Cortex of kidney (tissue), 1 donor: Measurements from ENCODE around the gene CCDC124.
"Not testable (repeated sequence)": the region's sequence is repeated elsewhere in the genome, so short reads cannot be mapped to it uniquely, and the experiment has no call there.

Experiments used
- DNase-seq: peaks from one replicate; lab custom pipeline; 2025; lab: John Stamatoyannopoulos, UW

Gene CCDC124

DNA sequence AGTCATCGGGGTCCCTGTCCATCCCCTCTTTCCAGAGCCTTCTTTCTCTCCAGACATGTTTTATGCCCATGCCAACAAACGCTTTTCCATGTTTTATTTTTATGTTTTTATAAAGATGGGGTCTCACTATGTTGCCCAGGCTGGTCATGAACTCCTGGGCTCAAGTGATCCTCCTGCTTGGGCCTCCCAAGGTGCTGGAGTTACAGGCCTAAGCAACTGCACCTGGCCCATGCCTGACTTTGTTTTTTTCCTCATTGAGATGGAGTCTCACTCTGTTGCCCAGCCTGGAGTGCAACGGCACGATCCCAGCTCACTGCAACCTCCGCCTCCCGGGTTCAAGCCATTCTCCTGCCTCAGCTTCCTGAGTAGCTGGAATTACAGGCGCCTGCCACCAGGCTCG lies 53.8 kb downstream of the CCDC124 start:
- DNase-seq = not testable (repeated sequence)

GRCh38 chr19:17988161-17988560 lies 55.3 kb downstream of the CCDC124 start:
- no peak for DNase-seq

- DNase-seq = no peak
These were observed 56.7 kb downstream of the CCDC124 start for GRCh38 chr19:17989425-17990094.

DNA sequence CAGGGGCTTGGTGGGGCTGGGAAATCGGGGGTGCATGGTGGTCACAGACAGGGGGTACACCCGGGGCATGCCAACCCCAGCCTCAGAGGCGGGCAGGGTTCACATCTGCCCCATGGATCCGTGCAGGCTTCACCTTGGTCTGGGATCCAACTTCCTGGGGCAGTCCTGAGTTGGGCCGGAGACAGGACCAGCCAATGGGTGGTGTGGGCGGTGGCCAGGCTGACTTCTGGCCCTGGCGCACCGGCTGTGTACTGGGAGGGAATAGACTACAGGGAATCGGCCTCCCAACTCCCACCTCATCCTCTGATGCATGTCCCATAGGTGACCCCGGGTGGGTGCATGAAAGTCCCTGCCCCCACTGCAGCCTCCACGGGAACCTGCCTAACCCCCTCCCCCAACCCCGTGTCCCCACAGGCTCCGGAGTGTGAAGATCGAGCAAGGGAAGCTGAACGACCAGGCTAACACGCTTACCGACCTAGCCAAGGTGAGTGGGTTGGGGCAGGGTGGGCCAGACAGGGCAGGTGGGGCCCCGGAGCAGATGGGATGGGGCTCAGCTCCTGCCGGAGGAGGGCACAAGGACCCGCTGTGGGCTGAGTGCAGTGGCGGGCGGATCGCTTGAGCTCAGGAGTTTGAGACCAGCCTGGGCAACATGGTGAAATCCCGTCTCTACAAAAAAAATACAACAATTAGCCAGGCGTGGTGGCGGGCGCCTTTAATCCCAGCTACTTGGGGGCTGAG lies 60.4 kb downstream of the CCDC124 start:
- DNase-seq = no peak
